T1000 (cell line): ENCODE results near the gene SHROOM2.

Source experiments
- DNase-seq: peaks from one replicate; lab custom pipeline; 2025; ENCODE audit warnings: mixed read lengths; lab: John Stamatoyannopoulos, UW

SHROOM2 gene

DNA sequence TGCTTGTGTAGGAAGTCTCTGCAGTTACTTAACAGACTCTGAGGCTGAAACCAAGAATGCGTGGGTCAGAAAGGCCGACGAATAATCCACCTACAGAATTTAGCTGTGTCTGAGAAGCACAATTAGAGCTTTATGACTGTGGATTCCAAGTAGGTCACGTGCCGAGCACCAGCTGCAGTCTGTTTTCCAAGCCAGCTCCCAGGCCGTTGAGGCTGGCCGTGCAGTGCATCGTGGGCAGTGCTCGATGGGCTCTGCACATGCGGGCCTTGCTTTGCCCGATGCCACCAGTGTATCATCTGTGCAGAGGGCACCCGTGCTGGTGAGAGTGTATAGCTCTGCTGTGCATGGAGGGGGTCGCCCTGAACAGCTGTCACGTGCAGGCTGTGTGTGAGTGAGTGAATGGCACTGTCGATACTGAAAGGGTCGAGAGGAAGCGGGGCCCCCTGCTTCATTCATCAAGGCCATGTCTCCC lies 113.4 kb downstream of the SHROOM2 start:
- DNase-seq: no peak

DNA sequence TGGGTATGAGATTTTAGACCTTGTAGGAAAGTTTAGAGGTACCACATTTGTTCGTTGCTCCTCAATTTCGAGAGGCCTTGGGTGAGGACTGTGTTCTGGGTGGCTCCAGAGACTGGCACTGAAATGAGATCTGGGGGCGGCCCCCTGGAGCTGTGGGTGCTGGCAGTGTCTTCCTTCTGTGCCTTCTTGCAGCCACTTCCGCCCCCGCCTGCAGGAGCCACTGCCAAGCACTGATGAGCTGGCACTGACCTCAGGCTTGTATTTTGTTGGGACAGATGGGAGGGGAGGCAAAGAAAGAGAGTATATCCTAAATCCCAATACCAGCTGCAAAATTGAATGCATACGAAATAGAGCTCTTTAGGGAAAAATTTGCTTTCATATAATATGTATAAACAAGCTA lies 116.4 kb downstream of the SHROOM2 start:
- DNase-seq: no peak

DNA sequence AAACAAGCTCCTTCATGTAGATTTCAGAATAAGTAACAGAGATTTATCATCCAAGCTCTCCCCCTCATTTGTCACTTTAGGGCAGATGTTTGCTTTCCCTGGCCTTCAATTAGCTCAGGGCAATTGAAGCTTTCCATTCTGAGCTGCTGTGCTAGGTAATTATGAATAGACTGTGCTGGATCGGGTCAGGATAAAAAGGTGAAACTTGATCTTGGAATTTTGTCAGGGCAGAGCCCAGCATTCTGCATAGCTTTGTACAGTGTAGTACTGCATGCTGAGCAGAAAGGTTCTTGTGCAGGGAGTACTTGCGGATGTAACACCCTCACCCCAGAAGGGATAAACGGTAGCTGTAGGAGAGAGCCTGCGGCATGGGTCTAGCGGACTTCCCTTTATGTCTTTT lies 116.9 kb downstream of the SHROOM2 start:
- DNase-seq: no peak

DNA sequence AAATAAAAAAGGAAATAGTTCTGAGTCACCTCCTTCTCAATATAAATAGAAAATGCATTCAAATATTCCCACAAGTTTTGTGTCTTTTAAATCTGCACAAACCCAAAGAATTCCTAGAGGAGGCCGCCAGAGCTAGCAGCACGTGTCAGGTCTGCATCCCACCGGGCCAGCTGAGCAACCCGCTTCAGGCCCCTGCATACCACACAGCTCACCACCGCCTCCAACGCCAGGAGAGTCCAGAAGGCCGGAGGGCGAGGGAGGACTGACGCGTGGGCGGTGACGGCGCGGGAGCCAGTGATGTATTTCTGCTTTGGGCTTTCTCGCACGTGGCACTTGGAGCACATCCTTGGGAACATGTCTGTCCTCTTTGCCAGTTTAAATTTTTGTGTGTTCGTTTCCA lies 119.1 kb downstream of the SHROOM2 start:
- no peak for DNase-seq

DNA sequence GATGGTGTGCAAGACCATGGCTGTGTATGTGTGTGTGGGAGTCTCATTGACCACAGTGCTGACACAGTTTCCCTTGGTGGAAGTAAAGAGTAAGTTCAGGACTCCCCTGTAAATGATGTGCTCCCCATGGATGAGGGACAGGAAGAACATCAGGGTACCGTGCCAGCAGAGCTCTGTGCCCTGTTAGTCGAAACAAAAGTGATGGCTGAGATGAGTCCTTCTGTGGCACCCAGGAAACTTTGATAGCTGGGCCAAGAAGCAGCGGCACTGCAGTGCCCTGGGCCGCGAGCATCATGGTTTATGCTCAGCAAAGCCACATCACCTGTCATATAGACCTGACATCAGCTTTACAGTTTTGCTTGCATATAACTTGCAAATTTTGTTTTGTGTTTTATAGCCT lies 119.5 kb downstream of the SHROOM2 start:
- no peak for DNase-seq

DNA sequence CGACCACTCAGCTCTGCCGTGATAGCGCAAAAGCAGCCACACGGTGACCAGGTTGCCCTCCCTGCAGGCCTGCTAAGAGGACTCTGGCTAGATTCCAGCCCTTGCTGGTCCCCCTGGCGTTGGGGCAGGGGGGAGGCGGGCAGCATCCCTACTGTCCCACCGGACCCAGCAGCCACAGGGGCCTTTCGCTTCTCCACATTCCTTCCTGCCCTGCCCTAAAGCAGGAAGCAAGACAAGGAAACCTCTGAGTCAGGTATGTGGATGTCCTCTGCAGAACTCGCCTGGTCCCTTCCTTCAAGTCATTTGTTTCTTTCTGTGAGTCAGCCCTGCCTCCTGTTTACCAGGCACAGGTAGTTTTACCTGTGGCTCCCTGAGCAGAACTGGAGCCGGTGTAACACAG lies 120.7 kb downstream of the SHROOM2 start:
- DNase-seq: no peak

DNA sequence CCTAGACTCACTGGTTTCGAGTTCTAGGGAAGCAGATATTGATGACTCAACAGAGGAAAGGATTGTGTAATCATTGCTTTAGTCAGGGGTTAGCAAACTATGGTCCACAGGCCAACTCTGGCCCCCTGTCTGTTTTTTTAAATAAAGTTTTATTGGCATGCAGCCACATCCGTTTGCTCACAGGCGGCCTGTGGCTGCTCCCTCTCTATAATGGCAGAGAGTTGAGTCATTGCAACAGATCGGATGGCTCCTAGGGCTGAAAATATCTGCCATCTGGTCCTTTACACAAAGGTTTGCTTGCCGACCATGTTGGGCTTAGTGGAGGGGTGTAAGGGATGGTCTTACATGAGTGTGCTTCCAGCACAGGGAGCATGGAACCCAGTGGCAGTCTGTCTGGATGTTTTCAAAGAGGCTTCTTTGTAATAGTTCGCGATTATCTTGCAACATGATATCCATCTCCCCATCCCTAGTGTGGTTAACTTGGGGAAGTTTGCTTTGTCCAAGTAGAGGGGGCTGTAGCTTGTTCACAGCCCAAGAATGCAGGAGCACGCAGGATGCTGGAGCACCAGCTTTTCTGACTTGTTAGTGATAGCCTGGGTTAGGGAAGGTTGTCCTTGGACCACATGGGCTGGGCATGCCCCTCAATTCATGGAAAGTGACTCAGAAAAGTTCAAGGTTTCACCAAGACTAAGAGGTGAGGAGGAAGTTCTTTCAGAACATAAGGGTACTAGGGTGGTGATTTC lies 121.6 kb downstream of the SHROOM2 start:
- DNase-seq: no peak

DNA sequence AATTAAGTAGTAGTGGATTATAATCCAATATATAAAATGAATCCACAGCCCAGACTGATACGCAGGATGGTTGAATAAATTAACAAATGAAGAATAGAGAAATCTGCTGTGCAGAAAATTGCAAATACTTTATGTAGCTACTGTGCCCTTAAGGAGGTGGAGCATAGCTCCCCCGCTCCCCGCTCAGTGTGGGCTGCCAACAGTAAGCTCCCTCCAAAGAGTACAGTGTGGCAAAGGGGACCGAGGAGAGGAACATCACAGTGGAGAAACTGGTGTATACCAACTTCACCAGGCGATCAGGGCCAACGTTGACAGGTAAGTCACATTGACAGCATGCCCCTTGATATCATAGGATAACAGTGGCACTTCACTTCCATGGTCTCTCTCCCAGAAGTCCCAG lies 123.0 kb downstream of the SHROOM2 start:
- DNase-seq: no peak

DNA sequence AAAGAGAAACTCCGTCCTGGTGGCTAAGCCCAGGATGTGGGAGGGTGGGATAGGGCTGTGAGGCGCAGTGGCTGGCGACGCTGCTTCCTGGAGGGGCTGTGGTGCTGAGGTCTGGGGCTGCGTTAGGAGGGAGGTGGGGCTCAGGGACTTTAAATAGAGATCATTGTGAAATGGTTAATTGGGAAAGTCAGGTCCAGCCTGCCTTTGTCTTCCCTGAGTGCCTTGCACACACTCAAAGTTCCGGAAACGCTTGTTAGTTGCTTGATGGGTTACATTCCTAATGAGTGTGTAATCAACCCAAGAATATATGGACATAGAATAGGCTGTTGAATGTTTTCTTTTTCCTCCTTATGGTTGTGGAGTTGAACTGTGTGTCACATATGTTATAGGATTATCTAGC lies 125.3 kb downstream of the SHROOM2 start:
- DNase-seq: no peak

DNA sequence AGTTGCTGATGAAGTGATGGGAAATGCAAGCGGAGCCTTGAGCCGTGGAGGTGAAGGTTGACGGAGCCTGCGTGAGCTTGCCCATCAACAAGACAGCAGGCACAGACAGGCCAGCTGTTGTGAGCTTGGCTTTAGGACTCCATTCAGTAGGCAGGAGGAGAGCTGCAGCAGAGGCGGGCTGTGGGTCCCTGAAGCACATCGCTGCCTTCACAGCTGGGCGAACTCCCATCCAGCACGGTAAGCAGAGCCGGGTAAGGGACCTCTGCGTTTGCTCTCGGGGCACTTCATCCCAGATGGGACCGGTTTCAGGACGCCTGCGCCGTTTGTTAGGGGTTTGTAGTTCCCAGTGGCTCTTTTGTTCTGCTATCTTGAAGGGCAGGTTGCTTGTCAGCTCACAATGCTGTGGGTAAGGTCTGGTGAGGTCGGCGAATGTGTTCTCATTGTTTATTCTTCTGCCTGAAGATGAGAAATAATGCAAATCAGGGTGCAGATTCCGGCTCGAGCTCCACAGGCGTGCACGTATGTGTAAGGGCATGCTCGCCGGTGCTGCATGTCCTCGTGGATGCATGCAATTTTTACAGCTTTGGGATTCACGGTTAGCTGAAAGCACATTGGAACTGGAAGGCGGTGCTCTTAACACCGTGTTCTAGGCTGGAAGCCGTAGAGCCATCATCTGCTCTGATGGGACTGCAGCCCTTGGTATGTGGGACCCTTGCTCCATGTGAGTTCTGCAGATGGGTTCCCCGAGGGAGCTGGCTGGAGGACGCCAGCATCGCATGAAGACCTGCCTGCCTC lies 126.3 kb downstream of the SHROOM2 start:
- DNase-seq: no peak

DNA sequence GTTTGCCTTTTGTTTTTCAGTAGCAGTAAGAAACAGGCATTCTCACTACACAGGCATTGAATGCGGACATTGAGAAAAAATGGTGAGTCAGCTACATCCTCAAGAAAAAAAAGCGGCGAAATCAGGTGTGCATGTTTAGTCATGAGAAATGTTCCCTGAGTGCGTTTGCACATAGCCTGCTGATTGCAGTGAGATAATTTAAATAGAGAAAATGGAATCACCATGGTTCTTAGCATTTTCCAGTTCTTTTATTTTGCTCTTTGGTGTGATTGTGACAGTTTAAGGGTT lies 126.9 kb downstream of the SHROOM2 start:
- DNase-seq: no peak

DNA sequence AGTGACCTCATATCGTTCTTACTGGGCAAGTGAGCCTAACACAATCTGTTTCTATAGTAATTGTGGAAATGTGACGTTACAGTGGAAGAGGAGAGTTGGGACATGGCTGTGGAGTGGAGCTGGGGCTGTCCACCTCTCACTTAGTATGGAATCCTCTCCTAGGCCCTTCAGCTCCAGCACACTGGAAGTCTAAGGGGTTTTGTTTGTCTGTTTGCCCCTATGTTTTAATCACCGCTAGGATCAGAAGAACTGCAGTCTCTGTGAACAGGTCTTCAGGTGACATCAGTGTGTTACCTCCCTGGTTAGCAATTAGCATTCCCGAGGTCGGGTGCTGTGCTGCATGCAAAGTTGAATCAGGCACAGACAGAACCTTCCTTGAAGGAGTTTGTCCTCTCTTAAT lies 131.6 kb downstream of the SHROOM2 start:
- no peak for DNase-seq

DNA sequence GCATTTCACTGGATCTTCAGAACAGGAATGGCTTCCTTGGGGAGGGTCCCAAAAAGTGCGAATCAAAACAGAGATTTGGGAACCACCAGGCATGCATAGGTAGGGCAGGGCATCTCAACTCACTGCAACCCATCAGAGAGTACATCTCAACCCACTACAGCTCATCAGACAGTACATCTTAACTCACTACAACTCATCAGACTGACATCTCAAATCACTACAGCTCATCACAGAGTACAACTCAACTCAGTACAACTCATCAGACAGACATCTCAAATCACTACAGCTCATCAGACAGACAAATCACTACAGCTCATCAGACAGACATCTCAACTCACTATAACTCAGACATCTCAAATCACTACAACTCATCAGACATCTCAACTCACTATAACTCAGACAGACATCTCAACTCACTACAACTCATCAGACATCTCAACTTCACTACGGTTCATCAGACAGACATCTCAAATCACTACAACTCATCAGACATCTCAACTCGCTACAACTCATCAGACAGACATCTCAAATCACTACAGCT lies 133.5 kb downstream of the SHROOM2 start:
- no peak for DNase-seq

DNA sequence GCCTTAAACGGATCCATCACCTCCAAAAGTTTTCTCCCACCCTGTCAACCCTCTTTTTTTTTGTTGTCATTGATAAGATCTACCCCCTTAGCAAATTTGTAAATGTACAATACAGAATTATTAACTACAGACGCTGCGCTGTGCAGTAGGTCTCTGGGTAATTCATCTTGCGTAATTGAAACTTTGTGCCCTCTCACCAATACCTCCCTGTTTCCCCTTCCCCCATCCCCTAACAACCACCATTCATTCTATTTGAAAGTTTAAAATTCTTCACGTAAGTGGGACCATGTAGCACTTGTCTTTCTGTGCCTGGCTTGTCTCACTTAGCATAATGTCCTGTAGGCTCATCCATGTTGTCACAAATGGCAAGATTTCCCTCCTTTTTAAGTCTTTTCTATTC lies 135.2 kb downstream of the SHROOM2 start:
- DNase-seq: no peak

DNA sequence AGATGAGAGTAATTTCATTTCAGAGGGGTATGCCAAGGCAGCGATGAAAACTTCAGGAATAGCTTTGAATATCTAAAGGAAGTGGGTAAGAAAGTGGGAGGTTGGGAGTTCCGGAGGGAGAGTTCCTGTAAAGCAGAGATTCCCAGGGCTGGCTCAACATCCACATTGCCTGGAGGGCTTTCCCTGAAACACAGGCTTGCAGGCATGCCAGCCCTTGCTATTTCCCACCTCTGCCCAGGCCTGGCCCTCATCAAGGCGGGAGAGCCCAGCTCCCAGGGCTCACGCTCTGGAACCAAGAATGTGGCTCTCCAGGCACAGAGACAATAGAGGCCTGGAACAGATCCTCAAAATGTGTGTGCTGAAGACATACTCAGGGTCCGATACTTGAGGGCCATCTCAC lies 137.1 kb downstream of the SHROOM2 start:
- DNase-seq: no peak

DNA sequence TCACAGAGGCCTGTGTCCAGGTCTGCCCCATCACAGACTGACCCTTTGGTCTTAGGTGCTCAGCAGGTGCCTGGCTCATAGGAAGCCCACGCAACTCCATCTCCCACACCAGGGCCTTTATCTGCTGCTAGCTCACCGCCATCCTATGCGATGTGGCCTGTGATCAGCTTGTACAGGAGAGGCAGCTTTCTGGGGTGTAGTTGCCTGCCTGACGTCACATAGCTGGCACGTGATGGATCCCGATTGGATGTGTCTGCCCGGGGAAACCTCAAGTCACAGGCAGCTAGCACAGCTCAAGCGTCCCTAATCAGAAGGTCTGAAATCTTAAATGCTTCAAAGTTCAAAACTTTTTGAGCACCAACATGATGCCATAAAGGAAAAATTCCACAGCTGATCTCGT lies 139.8 kb downstream of the SHROOM2 start:
- no peak for DNase-seq

DNA sequence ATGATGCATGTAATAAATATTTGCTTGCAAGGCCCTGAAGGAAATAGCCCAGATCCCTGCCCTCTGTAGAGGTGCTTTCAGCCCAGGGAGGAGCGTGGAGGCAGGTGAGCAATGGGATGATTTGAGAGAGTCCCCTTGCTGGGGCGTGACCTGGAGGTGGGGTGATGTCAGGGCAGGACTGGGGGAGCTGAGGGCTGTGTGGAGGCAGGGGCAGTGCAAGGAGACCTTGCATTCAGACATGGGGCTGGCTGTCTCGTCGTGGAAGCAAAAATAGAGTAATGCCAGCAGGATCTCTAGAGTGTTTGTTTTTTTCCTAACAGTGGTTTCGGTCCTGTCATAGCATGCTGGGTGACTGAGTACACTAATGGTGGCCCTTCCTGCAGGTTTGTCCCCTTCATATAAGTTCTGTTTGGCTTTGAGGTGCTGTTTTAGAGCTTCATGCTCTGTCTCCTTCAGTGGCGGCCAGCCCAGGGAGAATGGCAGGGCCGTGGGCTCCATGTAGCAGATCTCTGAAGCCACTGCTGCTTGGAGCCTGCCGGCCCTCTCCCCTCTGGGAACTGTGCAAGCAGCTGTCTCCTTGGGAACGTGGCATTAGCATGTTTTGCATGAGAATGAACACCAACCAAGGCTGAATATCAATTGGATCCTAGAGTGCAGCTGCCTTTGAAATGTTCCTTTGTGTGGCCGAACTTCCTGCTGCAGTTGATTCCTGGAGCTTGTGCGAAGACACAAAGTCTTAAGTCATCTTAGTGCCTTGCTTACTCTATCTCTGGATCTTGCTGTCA lies 141.7 kb downstream of the SHROOM2 start:
- no peak for DNase-seq

DNA sequence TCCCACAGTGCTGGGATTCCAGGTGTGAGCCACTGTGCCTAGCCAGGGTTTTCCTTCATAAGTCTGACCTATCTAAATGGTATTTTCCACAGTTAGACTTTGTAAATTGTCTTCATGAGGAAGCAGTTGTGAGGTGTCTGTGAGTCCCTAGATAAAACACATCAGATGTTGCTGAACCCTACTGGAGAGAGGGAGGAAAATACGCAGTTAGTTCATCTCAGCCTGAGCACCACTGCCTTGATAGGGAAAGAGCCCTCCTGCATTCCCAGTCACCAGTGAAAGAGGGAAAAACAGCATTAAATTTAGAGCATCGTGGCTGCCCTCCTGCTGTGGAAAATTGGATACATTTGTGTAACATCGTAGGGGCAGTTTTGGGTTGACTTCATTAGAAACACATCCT lies 149.2 kb downstream of the SHROOM2 start:
- DNase-seq: no peak

DNA sequence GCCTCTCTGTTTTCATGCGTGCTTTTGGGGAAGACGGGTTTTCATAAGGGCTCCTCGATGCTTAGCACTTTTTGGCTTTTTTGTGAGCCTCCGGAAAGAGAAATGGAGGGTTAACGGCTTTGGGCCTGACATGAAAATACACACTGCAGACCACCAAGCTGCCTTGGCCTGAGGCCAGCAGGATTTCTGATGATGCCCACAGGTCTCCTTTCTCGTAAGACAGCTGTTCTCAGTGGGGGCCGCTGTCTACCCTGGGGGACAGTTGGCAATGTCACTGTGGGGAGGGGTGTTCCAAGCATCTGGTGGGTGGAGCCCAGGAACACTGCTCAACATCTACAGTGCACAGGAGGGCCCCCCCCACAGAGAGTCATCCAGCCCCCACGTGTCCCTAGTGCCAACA lies 151.5 kb downstream of the SHROOM2 start:
- DNase-seq: no peak

DNA sequence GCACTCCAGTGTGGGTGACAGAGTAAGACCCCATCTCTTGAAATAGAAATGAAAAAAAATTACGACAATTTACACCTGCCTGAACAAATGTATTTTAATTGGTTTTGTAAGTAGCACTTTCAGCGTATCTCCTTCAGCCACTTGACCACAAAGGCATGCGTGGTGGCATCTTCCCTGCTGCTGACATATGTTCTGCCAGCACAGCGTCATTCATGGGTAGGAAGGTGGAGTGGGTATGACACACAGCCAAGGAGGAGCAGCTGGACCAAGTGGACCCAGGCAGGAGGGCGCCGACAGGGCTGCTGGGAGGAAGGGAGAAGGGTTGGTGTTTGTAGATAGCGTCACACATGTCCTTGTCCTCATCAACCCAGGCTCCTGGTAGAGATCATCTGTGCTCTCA lies 152.3 kb downstream of the SHROOM2 start:
- DNase-seq: no peak

DNA sequence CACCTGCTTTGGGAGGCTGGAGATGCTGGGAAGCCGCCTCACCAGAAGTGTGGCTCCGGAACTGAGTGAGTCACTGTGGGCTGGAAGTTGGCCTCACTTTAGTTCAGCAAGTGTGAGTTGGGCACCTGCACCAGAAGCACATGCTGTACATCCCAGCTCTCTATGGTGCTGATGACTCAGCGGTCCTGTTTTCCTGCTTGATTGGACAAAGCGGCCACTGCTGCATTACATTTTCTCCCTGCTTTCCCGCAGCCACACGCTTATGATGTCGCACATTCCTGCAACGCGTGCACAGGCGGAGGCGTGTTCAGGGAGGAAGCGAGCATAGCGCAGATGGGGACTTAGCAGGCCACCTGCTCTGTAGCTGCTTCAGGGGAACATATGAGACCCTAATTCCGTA lies 154.2 kb downstream of the SHROOM2 start:
- DNase-seq: no peak

DNA sequence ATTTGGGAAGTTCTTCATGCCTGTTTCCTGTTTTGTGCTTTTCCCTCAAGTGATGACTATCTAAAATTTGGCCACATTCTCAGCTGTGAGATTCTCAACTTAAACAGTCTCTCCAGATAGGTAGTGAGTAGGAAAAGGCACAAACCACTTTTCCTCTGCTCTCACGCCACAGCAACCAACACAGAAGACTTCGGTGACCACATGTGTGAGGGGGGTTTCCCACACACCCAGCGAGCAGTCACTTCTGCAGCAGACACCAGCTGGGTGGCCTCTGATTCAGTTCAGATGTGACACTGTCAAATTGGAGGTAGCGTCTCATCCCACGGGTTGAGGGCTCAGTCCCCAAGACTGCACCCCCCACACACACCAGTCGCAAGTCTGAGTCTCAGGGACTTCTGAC lies 155.9 kb downstream of the SHROOM2 start:
- no peak for DNase-seq

DNA sequence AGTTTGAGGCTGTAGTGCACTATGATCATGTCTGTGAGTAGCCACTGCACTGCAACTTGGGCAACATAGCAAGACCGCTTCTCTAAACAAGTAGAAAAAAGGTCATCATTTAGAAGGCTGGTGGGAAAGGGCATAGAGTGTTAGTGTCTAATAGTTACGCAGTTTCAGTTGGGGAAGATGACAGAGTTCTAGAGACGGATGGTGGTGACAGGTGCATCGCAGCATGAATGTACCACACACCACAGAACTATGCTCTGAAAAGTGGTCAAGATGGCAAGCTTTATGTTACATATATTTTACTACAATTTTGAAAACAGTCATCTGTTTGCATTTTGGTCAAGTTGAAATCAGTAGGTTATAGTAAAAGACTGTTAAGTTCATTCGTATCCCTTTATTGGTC lies 157.2 kb downstream of the SHROOM2 start:
- no peak for DNase-seq
